ENCODE data around the gene SLN. TPM values are rescaled to one million over a fixed set of nuclear protein-coding genes. Genes with fewer than 3 reads are reported as not detected.

Gene SLN
- total and polyA plus RNA-seq, 2 donors (not counting 3 experiments of a cell fraction or from before 2014, with no cell fraction given) = 0.25 TPM; not detected in 1

- BruUV-seq (replicated peaks) = no TSS peak
- Histone ChIP-seq H3K4me2 (ENCODE audit: insufficient read depth, low read length) (no peak overlapping the region), H3K4me1 (ENCODE audit: control insufficient read depth, extremely low read depth, insufficient read depth, low read length) (no peaks in the 10 kb centered on the region), H3K27me3 (ENCODE audit: control insufficient read depth in 2 of 2, insufficient read depth in 2 of 2, low read length in 2 of 2) (peaks cover 9 to 28% of the 10 kb centered on the region in 2 experiments), H3K27ac (ENCODE audit: insufficient read depth, low read depth, low read length) (no peak overlapping the region), H3K4me3 (replicated peaks in 1 of 3; ENCODE audit: insufficient read depth in 1 of 3, low read depth in 1 of 3, low read length in 3 of 3) (no peak overlapping the region), H4K20me1 (replicated peaks; ENCODE audit: control insufficient read depth, extremely low read depth, insufficient read depth, low read length) (no peaks in the 10 kb centered on the region), H3K36me3 (ENCODE audit: control insufficient read depth in 2 of 2, extremely low read depth in 1 of 2, insufficient read depth in 2 of 2, low read length in 2 of 2) (no peaks in the 10 kb centered on the region), H3K9ac (replicated peaks; ENCODE audit: extremely low read depth, insufficient read depth, low read length) (no peak overlapping the region), H3K9me1 (replicated peaks; ENCODE audit: control insufficient read depth, extremely low read depth, insufficient read depth, low read length) (no peaks in the 10 kb centered on the region), H2AFZ (ENCODE audit: low read depth, low read length) (no peak overlapping the region), H3K79me2 (ENCODE audit: control insufficient read depth, insufficient read depth, low read length) (no peaks in the 10 kb centered on the region), H3K9me3 (replicated peaks; ENCODE audit: control insufficient read depth, insufficient read depth, low read length) (no peaks in the 10 kb centered on the region)
- ChIA-PET CTCF (interaction anchor here (1.0 to 6.9 kb wide), 5 partner anchors 11 to 156 kb away, joined by 3 to 110 read pairs (median 4); no protein-coding TSS in a partner anchor), POLR2A (no interaction called here)
- TF ChIP-seq FOS (IDR thresholded peaks at IDR 0.05; ENCODE audit: borderline replicate concordance, insufficient read depth, low read length) (no peak), GATA2 (IDR thresholded peaks at IDR 0.05; ENCODE audit: insufficient read depth, insufficient read length, low read depth, low read length) (no peak), POLR2AphosphoS5 (IDR thresholded peaks at IDR 0.05; ENCODE audit: insufficient read depth, low read depth, low read length) (no peak), JUN (IDR thresholded peaks at IDR 0.05; ENCODE audit: borderline replicate concordance, insufficient read depth, insufficient read length, low read depth) (no peak), POLR2A (IDR thresholded peaks at IDR 0.05; ENCODE audit: low read depth, low read length) (no peak), EZH2 (IDR thresholded peaks at IDR 0.05; ENCODE audit: borderline replicate concordance, low read depth, low read length, severe bottlenecking) (no peak), MYC (IDR thresholded peaks at IDR 0.05; ENCODE audit: low read depth, low read length) (no peak)
- TF ChIP-seq, protein P1, sequence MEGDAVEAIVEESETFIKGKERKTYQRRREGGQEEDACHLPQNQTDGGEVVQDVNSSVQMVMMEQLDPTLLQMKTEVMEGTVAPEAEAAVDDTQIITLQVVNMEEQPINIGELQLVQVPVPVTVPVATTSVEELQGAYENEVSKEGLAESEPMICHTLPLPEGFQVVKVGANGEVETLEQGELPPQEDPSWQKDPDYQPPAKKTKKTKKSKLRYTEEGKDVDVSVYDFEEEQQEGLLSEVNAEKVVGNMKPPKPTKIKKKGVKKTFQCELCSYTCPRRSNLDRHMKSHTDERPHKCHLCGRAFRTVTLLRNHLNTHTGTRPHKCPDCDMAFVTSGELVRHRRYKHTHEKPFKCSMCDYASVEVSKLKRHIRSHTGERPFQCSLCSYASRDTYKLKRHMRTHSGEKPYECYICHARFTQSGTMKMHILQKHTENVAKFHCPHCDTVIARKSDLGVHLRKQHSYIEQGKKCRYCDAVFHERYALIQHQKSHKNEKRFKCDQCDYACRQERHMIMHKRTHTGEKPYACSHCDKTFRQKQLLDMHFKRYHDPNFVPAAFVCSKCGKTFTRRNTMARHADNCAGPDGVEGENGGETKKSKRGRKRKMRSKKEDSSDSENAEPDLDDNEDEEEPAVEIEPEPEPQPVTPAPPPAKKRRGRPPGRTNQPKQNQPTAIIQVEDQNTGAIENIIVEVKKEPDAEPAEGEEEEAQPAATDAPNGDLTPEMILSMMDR (IDR thresholded peaks at IDR 0.05; ENCODE audit: extremely low read depth in 1 of 2, insufficient read depth in 1 of 2, low read depth in 1 of 2, low read length in 2 of 2) = no peak
- TF ChIP-seq, protein P2, sequence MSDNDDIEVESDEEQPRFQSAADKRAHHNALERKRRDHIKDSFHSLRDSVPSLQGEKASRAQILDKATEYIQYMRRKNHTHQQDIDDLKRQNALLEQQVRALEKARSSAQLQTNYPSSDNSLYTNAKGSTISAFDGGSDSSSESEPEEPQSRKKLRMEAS (IDR thresholded peaks at IDR 0.05; ENCODE audit: insufficient read depth, insufficient read length) = no peak
- no peak for FAIRE-seq
- DNase-seq (ENCODE audit: low read depth, low spot score) = no peak
- dilution Hi-C loops (cut with MboI; ENCODE audit: extremely low pct_ligation_motif_present, low sequenced_read_pairs) = no loop called here
- intact Hi-C loops (cut with micrococcal nuclease) = no loop called here
These were observed 31.3 kb upstream of the SLN start for GRCh38 chr11:107743191-107743590.

Measured in endothelial cell of umbilical vein (primary cell).